Type B pancreatic cell (in vitro differentiated cells): ENCODE data around the gene AANAT. TPM values are rescaled to one million over a fixed set of nuclear protein-coding genes. Genes with fewer than 3 reads are reported as not detected.
A peak's percentile ranks its signal among the peaks of the same experiment; 100 is the strongest.

Source experiments
- DNase-seq: peaks from one replicate; pipeline ENCODE4 v3.0.0; 2021; ENCODE audit warnings: mixed read lengths; ENCODE audit not compliant: unreplicated experiment; ENCODE audit errors: extremely low spot score
- H3K27ac Mint-ChIP-seq: 2 replicates; pipeline ENCODE4 v1.8.0; 2021; ENCODE audit warnings: mild to moderate bottlenecking, mixed read lengths
- H3K27me3 Mint-ChIP-seq: 2 replicates; pipeline ENCODE4 v1.8.0; 2021; ENCODE audit warnings: mixed read lengths
- H3K36me3 Mint-ChIP-seq: 2 replicates; pipeline ENCODE4 v1.8.0; 2021; ENCODE audit warnings: mixed read lengths
- H3K4me1 Mint-ChIP-seq: one replicate; pipeline ENCODE4 v1.8.0; 2021; ENCODE audit warnings: mixed read lengths; ENCODE audit not compliant: unreplicated experiment
- H3K4me3 Mint-ChIP-seq: 2 replicates; pipeline ENCODE4 v1.8.0; 2021; ENCODE audit warnings: mild to moderate bottlenecking, mixed read lengths
- H3K9me3 Mint-ChIP-seq: 2 replicates; pipeline ENCODE4 v1.8.0; 2021; ENCODE audit warnings: mixed read lengths
- long read RNA-seq: library from polyadenylated mRNA; unstranded; transcript quantifications from one replicate; pipeline ENCODE4 v2.0.0, GENCODE V29; 2020
- total RNA-seq: library from RNA; stranded (reverse); gene quantifications from 2 replicates; pipeline ENCODE4 v1.2.1, GENCODE V29; 2021; ENCODE audit warnings: low replicate concordance
- TF ChIP-seq, protein P1 (sequence below): fragments of 200-600 bp; sonication (generic); conservative IDR thresholded peaks from 2 replicates; pipeline ENCODE4 v1.5.0; 2021; ENCODE audit warnings: antibody characterized with exemption, mild to moderate bottlenecking

AANAT gene
- total RNA-seq = not detected in 2 replicates
- long read RNA-seq = 0 reads

DNA sequence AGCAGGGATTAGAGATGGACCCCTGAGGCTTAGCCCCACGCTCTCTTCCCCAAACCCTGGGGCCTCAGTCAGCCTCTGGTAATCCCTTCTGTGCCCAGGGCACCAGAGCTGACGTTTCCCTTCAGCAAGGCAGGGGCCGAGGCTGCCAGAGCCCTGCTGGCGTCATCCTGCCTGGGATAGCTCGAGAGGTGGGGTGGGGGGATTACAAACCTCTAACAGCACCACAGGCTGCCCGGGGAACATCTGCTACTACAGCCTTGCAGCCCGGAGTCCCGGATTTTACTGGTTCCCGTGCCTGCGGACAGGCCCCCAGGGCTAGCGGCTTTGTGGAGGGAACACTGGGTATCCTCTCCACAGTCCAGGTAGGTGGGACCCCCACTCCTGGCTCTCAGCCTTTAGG, at the start of gene AANAT:
AANAT (plus strand) TSS at position 238 of the 400 bp plus-strand sequence. CDS start 1,144 bp downstream, outside the sequence.
- H3K4me1 Mint-ChIP-seq = peaks cover 5% of the 10 kb centered on the region
- no peak within 1 kb of the TSS for H3K4me3 Mint-ChIP-seq
- no peak for DNase-seq
- TF ChIP-seq, protein P1, sequence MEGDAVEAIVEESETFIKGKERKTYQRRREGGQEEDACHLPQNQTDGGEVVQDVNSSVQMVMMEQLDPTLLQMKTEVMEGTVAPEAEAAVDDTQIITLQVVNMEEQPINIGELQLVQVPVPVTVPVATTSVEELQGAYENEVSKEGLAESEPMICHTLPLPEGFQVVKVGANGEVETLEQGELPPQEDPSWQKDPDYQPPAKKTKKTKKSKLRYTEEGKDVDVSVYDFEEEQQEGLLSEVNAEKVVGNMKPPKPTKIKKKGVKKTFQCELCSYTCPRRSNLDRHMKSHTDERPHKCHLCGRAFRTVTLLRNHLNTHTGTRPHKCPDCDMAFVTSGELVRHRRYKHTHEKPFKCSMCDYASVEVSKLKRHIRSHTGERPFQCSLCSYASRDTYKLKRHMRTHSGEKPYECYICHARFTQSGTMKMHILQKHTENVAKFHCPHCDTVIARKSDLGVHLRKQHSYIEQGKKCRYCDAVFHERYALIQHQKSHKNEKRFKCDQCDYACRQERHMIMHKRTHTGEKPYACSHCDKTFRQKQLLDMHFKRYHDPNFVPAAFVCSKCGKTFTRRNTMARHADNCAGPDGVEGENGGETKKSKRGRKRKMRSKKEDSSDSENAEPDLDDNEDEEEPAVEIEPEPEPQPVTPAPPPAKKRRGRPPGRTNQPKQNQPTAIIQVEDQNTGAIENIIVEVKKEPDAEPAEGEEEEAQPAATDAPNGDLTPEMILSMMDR = no peak
- H3K27ac Mint-ChIP-seq = no peak within 1 kb of the TSS
- H3K27me3 Mint-ChIP-seq = no peaks in the 10 kb centered on the region
- H3K9me3 Mint-ChIP-seq = no peaks in the 10 kb centered on the region
- no peaks in the 10 kb centered on the region for H3K36me3 Mint-ChIP-seq

DNA sequence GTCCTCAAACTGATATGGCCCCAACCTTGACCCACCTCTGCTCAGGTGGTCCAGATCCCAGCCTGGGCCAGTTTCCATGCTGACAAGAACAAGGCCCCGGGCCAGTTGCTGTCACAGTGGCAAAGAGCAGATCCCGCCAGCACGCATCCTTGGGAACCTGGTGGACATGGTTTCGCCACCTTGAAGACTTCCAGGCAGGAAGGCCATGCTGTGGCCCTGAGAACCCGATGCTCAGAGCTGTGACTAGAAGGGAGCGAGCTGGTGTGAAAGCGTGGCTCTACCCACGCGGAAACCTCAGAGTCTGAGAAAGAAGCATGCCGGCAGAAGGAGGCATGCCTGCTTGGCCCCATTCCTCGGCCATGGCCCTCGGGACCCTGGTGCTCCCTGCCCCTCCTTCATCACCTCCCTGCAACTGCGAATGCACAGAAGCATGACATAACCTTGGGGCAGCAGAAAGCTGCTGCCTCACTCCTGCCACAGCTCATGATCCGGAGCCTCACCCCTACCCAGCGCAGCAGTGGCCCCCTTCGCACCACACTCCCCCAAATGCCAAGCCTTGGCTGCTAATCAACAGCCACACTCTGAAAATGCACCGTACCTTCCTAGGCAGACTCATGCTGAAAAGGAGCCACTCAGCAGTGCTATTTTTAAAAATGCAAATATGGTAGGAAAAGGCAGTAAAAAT, 47.7 kb upstream of the AANAT start:
- H3K4me3 Mint-ChIP-seq = no peak overlapping the region
- no peaks in the 10 kb centered on the region for H3K9me3 Mint-ChIP-seq
- H3K27ac Mint-ChIP-seq = no peak overlapping the region
- H3K27me3 Mint-ChIP-seq = no peaks in the 10 kb centered on the region
- TF ChIP-seq, protein P1 = no peak
- DNase-seq = no peak
- peaks cover 18% of the 10 kb centered on the region for H3K4me1 Mint-ChIP-seq
- peaks cover 6% of the 10 kb centered on the region for H3K36me3 Mint-ChIP-seq

DNA sequence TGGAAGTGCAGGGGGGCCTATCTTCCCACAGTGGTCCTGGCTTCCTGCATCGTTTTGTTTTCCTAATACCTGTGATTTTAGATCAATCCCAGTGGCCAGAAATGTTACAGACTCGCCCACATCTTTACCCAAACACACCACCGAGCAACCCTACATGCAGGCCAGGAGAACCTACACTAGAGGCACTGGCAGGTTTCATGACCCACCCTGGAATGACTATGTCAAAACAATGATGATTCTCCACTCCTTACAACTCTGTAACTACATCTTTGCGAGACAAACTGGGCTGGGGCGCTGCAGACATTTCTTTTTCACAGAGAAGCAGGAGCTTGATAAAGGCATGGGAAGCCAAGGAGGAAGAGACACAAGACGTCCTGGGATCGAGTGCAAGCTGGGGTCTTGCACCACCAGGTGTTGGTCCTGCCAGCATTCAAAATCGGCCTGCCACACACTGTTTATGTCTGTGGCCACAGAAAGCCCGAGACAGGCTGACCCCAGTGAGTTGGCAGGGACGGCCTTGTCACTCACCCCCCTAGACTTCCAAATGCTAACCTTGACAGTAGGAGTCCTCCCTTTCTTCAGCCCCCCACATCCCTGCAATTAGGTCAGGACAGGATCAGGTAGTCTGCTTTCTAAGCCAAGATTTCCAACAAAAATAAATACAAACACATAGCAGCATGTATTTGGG, 46.9 kb upstream of the AANAT start:
- Mint-ChIP-seq H3K4me1 (peaks cover 14% of the 10 kb centered on the region), H3K9me3 (no peaks in the 10 kb centered on the region), H3K4me3 (no peak overlapping the region), H3K36me3 (peaks cover 9% of the 10 kb centered on the region), H3K27ac (peak overlapping the region; percentile 39), H3K27me3 (no peaks in the 10 kb centered on the region)
- no peak for DNase-seq
- TF ChIP-seq, protein P1 = no peak

DNA sequence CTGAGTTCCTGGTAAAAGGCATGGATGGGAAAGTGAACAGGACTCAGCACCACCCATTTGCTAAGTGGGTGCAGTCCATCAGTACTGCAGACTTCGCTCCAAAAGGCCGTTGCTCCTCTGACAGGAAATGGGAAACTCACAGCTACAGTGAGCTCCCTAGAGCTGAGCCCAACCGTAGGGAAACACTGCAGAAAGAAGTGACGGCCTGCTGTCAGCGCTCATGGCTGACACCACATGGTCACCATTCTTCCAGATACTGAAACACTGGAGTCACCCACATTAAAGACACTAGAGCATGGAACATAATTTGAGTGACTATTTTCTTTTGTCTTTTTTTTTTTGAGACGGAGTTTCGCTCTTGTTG, 46.4 kb upstream of the AANAT start:
- Mint-ChIP-seq H3K4me3 (no peak overlapping the region), H3K4me1 (peaks cover 14% of the 10 kb centered on the region), H3K36me3 (peaks cover 11% of the 10 kb centered on the region), H3K9me3 (no peaks in the 10 kb centered on the region), H3K27me3 (no peaks in the 10 kb centered on the region), H3K27ac (no peak overlapping the region)
- TF ChIP-seq, protein P1 = no peak
- DNase-seq = no peak

DNA sequence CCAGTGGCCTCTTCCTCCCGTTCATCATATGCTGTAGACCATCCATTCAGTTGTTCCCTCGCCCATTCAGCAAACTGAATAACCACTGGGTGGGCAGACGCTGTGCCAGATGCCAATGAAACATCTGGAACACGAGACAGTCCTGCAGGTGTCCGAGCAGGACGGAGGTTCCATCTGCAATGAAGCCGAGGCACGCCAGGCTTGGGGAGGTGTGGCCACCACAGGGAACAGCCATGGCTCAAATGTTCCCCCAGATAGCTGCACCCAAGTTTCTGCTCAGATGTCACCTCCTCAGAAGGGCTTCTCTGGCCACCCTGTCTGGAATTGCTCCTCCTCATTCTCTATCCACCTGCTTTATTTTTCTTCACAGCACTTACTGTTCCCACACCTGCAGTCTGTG, 45.0 kb upstream of the AANAT start:
- TF ChIP-seq, protein P1 = no peak
- no peak overlapping the region for H3K4me3 Mint-ChIP-seq
- no peaks in the 10 kb centered on the region for H3K9me3 Mint-ChIP-seq
- DNase-seq = no peak
- no peak overlapping the region for H3K27ac Mint-ChIP-seq
- peaks cover 11% of the 10 kb centered on the region for H3K36me3 Mint-ChIP-seq
- H3K27me3 Mint-ChIP-seq = no peaks in the 10 kb centered on the region
- peaks cover 14% of the 10 kb centered on the region for H3K4me1 Mint-ChIP-seq
